IMR-90 (cell line): ENCODE results near the gene SDHAF4. TPM values are rescaled to one million over a fixed set of nuclear protein-coding genes. Genes with fewer than 3 reads are reported as not detected.

ENCODE experiments used
- ATAC-seq: fragments of 200-7000 bp; cut with Tn5 transposase; 2 replicates; pipeline ENCODE4 v1.9.1; 2020; ENCODE audit warnings: low read depth, mild to moderate bottlenecking, moderate library complexity
- BruUV-seq: library from RNA; stranded (reverse); fragments of 400-500 nt; replicated peaks from 2 replicates; lab custom pipeline; 2021; lab: Mats Ljungman, UMichigan
- CTCF ChIA-PET: fragments of 300-600 bp; formaldehyde crosslinking; extraction: SDS; loops from one replicate; lab custom pipeline; 2021; ENCODE audit warnings: antibody characterized with exemption; lab: Yijun Ruan, JAX
- POLR2A ChIA-PET: fragments of 300-600 bp; sonication (Branson Sonifier 250); formaldehyde crosslinking; loops from one replicate; lab custom pipeline; 2022; ENCODE audit warnings: antibody characterized with exemption; ENCODE audit not compliant: unreplicated experiment; lab: Charles Lee
- DNase-seq: peaks from one replicate; pipeline ENCODE4 v3.0.0; 2013
- H2AFZ ChIP-seq: replicated peaks from 2 replicates; pipeline ENCODE3; 2013; ENCODE audit warnings: low read length, mild to moderate bottlenecking; ENCODE audit not compliant: poor library complexity
- H2AK5ac ChIP-seq: 2 replicates; pipeline ENCODE4 v1.6.1; 2013; ENCODE audit warnings: low read depth, low read length, inconsistent platforms
- H2AK9ac ChIP-seq: replicated peaks from 2 replicates; pipeline ENCODE3; 2013; ENCODE audit warnings: mild to moderate bottlenecking, low read depth, low read length, moderate library complexity; ENCODE audit not compliant: poor library complexity
- H2BK120ac ChIP-seq: 2 replicates; pipeline ENCODE4 v1.6.1; 2013; ENCODE audit warnings: low read depth, low read length, inconsistent platforms
- H2BK15ac ChIP-seq: 3 replicates; pipeline ENCODE4 v1.6.1; 2013; ENCODE audit warnings: low read depth, low read length, inconsistent platforms
- H2BK20ac ChIP-seq: 2 replicates; pipeline ENCODE4 v1.6.1; 2013; ENCODE audit warnings: low read depth, mild to moderate bottlenecking, inconsistent platforms, low read length, moderate library complexity
- H2BK5ac ChIP-seq: 2 replicates; pipeline ENCODE4 v1.6.1; 2013; ENCODE audit warnings: mild to moderate bottlenecking, low read depth, low read length, inconsistent platforms; ENCODE audit not compliant: poor library complexity, severe bottlenecking
- H3K14ac ChIP-seq: replicated peaks from 2 replicates; pipeline ENCODE4 v1.6.1; 2013; ENCODE audit warnings: low read depth, low read length, inconsistent platforms
- H3K18ac ChIP-seq: 2 replicates; pipeline ENCODE4 v1.6.1; 2013; ENCODE audit warnings: low read depth, low read length, control low read depth
- H3K23ac ChIP-seq: 2 replicates; pipeline ENCODE4 v1.6.1; 2013; ENCODE audit warnings: low read depth, low read length, inconsistent platforms
- H3K27ac ChIP-seq: 2 replicates; pipeline ENCODE4 v1.5.1; 2013; ENCODE audit warnings: mild to moderate bottlenecking, control low read depth, low read length; ENCODE audit not compliant: insufficient read depth
- H3K27me3 ChIP-seq: 2 replicates; pipeline ENCODE4 v1.6.1; 2013; ENCODE audit warnings: low read length; ENCODE audit not compliant: control insufficient read depth, insufficient read depth
- H3K36me3 ChIP-seq: 2 replicates; pipeline ENCODE4 v1.6.1; 2013; ENCODE audit warnings: low read length, mixed read lengths; ENCODE audit not compliant: control insufficient read depth, insufficient read depth
- H3K4ac ChIP-seq: 2 replicates; pipeline ENCODE4 v1.6.1; 2013; ENCODE audit warnings: low read depth, low read length, inconsistent platforms
- H3K4me1 ChIP-seq: 2 replicates; pipeline ENCODE4 v1.6.1; 2013; ENCODE audit warnings: low read length, mixed read lengths; ENCODE audit not compliant: control insufficient read depth, insufficient read depth
- H3K4me2 ChIP-seq: 2 replicates; pipeline ENCODE4 v1.6.1; 2013; ENCODE audit warnings: low read depth, mild to moderate bottlenecking, control low read depth, low read length, moderate library complexity
- H3K4me3 ChIP-seq: 2 replicates; pipeline ENCODE4 v1.5.1; 2013; ENCODE audit warnings: low read depth, mild to moderate bottlenecking, control low read depth, low read length, moderate library complexity; ENCODE audit not compliant: insufficient read depth
- H3K56ac ChIP-seq: 2 replicates; pipeline ENCODE4 v1.6.1; 2013; ENCODE audit warnings: low read length, inconsistent platforms; ENCODE audit not compliant: insufficient read depth; ENCODE audit errors: extremely low read depth
- H3K79me1 ChIP-seq, 2 experiments: 2 replicates each; pipeline ENCODE4 v1.6.1; 2013; ENCODE audit warnings: low read length in 2 of 2, inconsistent platforms in 1 of 2, low read depth in 1 of 2
- H3K9ac ChIP-seq: 2 replicates; pipeline ENCODE4 v1.6.1; 2013; ENCODE audit warnings: low read depth, low read length, control low read depth
- H3K9me1 ChIP-seq: 2 replicates; pipeline ENCODE4 v1.6.1; 2013; ENCODE audit warnings: low read length, inconsistent platforms; ENCODE audit not compliant: insufficient read depth
- H3K9me3 ChIP-seq: 2 replicates; pipeline ENCODE4 v1.6.1; 2013; ENCODE audit warnings: low read length; ENCODE audit not compliant: control insufficient read depth, insufficient read depth
- H4K20me1 ChIP-seq: 2 replicates; pipeline ENCODE4 v1.6.1; 2013; ENCODE audit warnings: low read length, inconsistent platforms; ENCODE audit not compliant: insufficient read depth
- H4K5ac ChIP-seq: 2 replicates; pipeline ENCODE4 v1.6.1; 2013; ENCODE audit warnings: mild to moderate bottlenecking, low read depth, low read length, control low read depth
- H4K8ac ChIP-seq, 2 experiments: 2 replicates each; pipeline ENCODE4 v1.6.1; 2013; ENCODE audit warnings: low read depth in 2 of 2, low read length in 2 of 2, control low read depth in 1 of 2, inconsistent platforms in 1 of 2
- H4K91ac ChIP-seq: 2 replicates; pipeline ENCODE4 v1.6.1; 2013; ENCODE audit warnings: low read depth, low read length, inconsistent platforms; ENCODE audit not compliant: insufficient read depth
- RCOR1 ChIP-seq: IDR thresholded peaks from 2 replicates; pipeline ENCODE4 v1.6.1; 2012; ENCODE audit warnings: mild to moderate bottlenecking, low read length, improper control_type of control experiment; ENCODE audit not compliant: insufficient replicate concordance
- dilution Hi-C: fragments of 300-500 bp; cut with HindIII; formaldehyde crosslinking; loops from one replicate; pipeline ENCODE4 v1.14.3; 2018; ENCODE audit warnings: low sequenced_read_pairs; ENCODE audit not compliant: unreplicated experiment
- in situ Hi-C: fragments of 300-500 bp; cut with MboI; formaldehyde crosslinking; loops from 3 replicates; pipeline ENCODE4 v1.14.3; 2019; ENCODE audit warnings: low sequenced_read_pairs, inconsistent platforms, mixed read lengths
- intact Hi-C: fragments of 100-400 bp; cut with micrococcal nuclease; formaldehyde crosslinking; loops from 2 replicates; pipeline ENCODE4 v1.10.0; 2022
- polyA plus RNA-seq, 3 experiments: library from polyadenylated mRNA; depleted of rRNA; stranded (reverse); fragments of >200 nt; gene quantifications; 2 replicates each; pipeline ENCODE4 v1.2.3, GENCODE V29; 2012; ENCODE audit warnings: low replicate concordance in 1 of 3
- total RNA-seq: library from RNA; depleted of rRNA; stranded (reverse); fragments of >200 nt; gene quantifications from 2 replicates; pipeline ENCODE4 v1.2.3, GENCODE V29; 2012

Gene SDHAF4
- total and polyA plus RNA-seq, 2 of the 4 experiments (the other 2 are of a cell fraction) = 1.6 to 4.4 TPM

- Histone ChIP-seq H3K9ac (no peak overlapping the region), H2BK120ac (no peak overlapping the region), H3K9me3 (no peaks in the 10 kb centered on the region), H4K20me1 (no peaks in the 10 kb centered on the region), H2BK20ac (no peak overlapping the region), H2BK15ac (no peak overlapping the region), H3K4me1 (no peaks in the 10 kb centered on the region), H3K4me3 (no peak overlapping the region), H2AFZ (no peak overlapping the region), H3K14ac (no peak overlapping the region), H2BK5ac (no peak overlapping the region), H3K27ac (no peak overlapping the region), H3K4me2 (no peak overlapping the region), H4K8ac (no peak overlapping the region), H3K9me1 (no peaks in the 10 kb centered on the region), H3K23ac (no peak overlapping the region), H3K36me3 (no peaks in the 10 kb centered on the region), H2AK5ac (no peak overlapping the region), H3K4ac (no peak overlapping the region), H2AK9ac (no peak overlapping the region), H4K5ac (no peak overlapping the region), H3K27me3 (no peaks in the 10 kb centered on the region), H3K79me1 (no peaks in the 10 kb centered on the region), H3K56ac (no peak overlapping the region), H3K18ac (no peak overlapping the region), H4K91ac (no peak overlapping the region)
- ATAC-seq (no peak), DNase-seq (no peak)
- ChIA-PET CTCF (no interaction called here), POLR2A (no interaction called here)
- dilution Hi-C loops = no loop called here
- no peak for TF ChIP-seq RCOR1
- no TSS peak for BruUV-seq
- intact Hi-C loops = no loop called here
- in situ Hi-C loops = no loop called here
Observed at GRCh38 chr6:70625436-70625835, 58.7 kb downstream of the SDHAF4 start.
